Measurements from ENCODE around the gene CACNA1H.

GRCh38 chr16:1197237-1197866 lies 44.4 kb downstream of the CACNA1H start:
- TF ChIP-seq POLR2A (IDR thresholded peaks at IDR 0.05): no peak
- no peak for TF ChIP-seq CTCF (IDR thresholded peaks at IDR 0.05)
- TF ChIP-seq EP300 (IDR thresholded peaks at IDR 0.05; ENCODE audit: low read depth): no peak
